Muscle layer of colon (tissue), 2 donors: Measurements from ENCODE around the gene SPDYC.

Experiments used
- H3K27ac ChIP-seq: one replicate; pipeline ENCODE4 v1.7.0; 2013; ENCODE audit warnings: low read depth, mild to moderate bottlenecking, low read length, moderate library complexity
- H3K27me3 ChIP-seq, 2 donors: one replicate each; pipeline ENCODE4 v1.7.0; 2013; ENCODE audit warnings: low read length in 2 of 2, mild to moderate bottlenecking in 2 of 2; ENCODE audit not compliant: insufficient read depth in 2 of 2, control insufficient read depth in 1 of 2
- H3K36me3 ChIP-seq: one replicate; pipeline ENCODE4 v1.7.0; 2013; ENCODE audit warnings: mild to moderate bottlenecking, low read length; ENCODE audit not compliant: insufficient read depth
- H3K4me1 ChIP-seq: one replicate; pipeline ENCODE4 v1.7.0; 2013; ENCODE audit warnings: mild to moderate bottlenecking, low read length; ENCODE audit not compliant: insufficient read depth
- H3K4me3 ChIP-seq, 2 donors: one replicate each; pipeline ENCODE4 v1.7.0; 2013; ENCODE audit warnings: low read length in 2 of 2, low read depth in 1 of 2, mild to moderate bottlenecking in 1 of 2, moderate library complexity in 1 of 2
- H3K9ac ChIP-seq: one replicate; pipeline ENCODE4 v1.7.0; 2013; ENCODE audit warnings: low read length
- H3K9me3 ChIP-seq: one replicate; pipeline ENCODE4 v1.7.0; 2013; ENCODE audit warnings: mild to moderate bottlenecking, low read length
- donor health status: abdominal sarcoma.
- donor health status: Adenocarcinoma of cecum.

SPDYC gene, protein sequence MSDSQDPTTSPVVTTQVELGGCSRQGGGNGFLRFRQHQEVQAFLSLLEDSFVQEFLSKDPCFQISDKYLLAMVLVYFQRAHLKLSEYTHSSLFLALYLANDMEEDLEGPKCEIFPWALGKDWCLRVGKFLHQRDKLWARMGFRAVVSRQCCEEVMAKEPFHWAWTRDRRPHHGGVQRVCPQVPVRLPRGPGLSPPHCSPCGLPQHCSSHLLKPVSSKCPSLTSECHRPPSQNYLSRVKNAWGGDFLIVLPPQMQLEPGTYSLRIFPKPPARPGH

DNA sequence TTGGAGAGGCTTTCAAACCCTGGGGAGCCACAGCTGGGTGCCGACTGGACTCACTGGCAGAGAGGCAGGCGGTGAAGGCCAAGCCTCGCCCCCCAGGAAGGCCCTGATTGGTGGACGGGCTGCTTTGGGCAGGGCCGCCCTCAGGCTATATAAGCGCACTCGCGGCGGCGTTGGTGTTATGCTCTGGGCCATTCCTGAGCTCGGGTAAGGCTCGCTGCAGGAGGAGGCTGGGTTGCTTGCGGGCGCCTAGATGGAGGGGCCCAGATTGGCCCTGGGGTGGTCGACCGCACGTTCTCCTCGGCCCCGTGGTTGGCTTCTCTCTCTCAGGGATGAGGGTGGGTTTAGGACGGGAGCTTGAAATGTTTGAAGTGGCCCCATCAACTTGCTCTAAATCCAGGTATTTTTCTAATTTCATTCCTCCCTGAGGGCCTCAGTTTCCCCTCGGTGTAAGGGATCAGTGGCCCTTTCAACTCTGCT lies at the start of gene SPDYC:
SPDYC (plus strand) TSS at position 176 of the 477 bp plus-strand sequence. CDS start 1,125 bp downstream, outside the sequence.
- H3K9ac ChIP-seq: no peak within 1 kb of the TSS
- H3K4me3 ChIP-seq: no peak within 1 kb of the TSS
- no peaks in the 10 kb centered on the region for H3K36me3 ChIP-seq
- no peaks in the 10 kb centered on the region for H3K4me1 ChIP-seq
- no peaks in the 10 kb centered on the region for H3K27me3 ChIP-seq
- H3K9me3 ChIP-seq: no peaks in the 10 kb centered on the region
- no peak within 1 kb of the TSS for H3K27ac ChIP-seq

DNA sequence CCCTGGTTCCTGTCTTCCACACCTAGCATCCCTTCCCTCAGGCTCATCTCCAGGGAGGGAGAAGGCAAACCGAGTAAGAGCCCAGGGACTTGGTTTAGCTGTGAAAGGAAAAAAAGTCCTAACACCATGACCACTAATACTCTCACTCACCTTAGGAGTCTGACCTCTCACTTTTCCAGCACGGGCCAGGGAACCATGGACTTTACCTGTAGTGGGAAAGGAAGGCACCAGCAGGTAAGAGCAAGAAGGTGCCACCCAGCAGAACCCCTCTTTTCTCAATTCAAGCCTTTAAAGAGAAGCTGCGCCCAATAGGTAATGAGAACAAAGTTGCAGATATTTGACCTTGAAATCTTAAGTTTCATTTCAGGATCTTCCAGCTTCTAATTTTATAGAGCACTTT lies 49.2 kb upstream of the SPDYC start:
- Histone ChIP-seq H3K27ac (peak overlapping the region; percentile 98), H3K36me3 (peaks cover 40% of the 10 kb centered on the region), H3K4me3 (peak overlapping the region in 1 of 2 donors; percentile 73), H3K27me3 (no peaks in the 10 kb centered on the region), H3K4me1 (peaks cover 22% of the 10 kb centered on the region), H3K9me3 (no peaks in the 10 kb centered on the region), H3K9ac (peak overlapping the region; percentile 79)

DNA sequence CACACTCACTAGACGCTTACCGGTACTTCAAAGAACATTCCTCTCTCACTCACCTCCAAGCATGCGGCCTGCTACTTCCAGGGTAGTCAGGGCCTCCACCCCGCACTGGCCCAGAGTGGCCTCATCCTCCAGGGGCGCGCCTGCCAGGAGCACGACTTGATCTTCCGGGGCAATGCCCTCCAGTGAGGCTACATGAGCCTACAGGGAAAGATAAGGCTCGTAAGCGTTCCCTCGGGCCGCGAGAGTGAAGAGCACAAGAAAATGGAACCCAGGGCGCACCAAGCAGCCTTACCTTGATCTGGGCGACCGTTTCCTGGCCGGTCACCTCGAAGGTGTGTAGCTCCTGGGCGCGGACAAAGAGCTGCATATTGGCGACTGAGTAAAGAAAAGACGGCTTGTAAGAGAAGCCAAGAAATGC lies 48.6 kb upstream of the SPDYC start:
- H3K36me3 ChIP-seq: peaks cover 44% of the 10 kb centered on the region
- H3K9me3 ChIP-seq: no peaks in the 10 kb centered on the region
- no peaks in the 10 kb centered on the region for H3K27me3 ChIP-seq
- H3K4me1 ChIP-seq: peaks cover 16% of the 10 kb centered on the region
- H3K27ac ChIP-seq: peak overlapping the region; percentile 98
- peak overlapping the region; percentile 73 to 88 for H3K4me3 ChIP-seq
- peak overlapping the region; percentile 79 for H3K9ac ChIP-seq

DNA sequence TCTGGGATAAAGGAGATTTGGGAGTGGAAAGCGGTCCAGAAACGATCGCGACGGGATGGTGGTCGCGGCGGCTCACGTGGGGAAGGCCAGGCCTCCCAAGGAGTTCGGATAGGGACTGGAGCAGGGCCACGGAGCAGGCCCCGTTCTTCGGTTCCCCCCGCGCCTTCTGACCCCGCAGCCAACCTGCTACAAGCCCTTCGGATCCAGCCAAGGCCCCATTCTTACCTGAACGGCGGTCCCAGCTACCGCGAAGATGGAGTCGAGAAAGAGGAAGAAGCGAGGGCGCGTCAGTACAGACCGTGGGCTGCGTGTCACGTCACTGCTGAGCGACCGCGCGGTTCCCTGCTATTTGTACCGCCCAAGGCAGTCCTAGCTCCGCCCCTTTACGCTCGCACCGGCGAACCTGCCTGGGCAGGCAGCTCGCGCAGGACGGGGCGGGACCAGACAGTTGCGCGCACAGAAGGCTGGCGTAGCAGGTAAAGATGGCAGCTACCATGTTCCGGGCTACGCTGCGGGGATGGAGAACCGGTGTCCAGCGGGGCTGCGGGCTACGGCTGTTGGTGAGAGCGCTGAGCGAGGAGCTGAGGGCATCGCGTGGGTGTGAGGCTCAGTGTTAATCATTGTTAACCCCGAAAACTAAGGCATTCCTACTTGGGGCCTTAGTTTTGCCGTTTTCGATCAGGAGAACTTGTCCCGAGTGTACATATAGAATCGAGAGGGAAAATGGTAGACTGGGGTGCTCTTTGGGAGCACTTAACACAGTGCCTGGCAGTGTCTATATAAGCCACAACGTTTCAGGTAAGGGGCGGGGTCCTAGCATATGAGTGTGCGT lies 48.0 kb upstream of the SPDYC start, which contains the start of the genes FAU and MRPL49:
FAU (minus strand) TSS at position 270 of the 832 bp plus-strand sequence. CDS start 321 bp downstream, outside the sequence.
MRPL49 (plus strand) TSS at position 457 of the 832 bp plus-strand sequence; CDS start at position 483, 26 bp downstream.
- H3K27ac ChIP-seq: peak within 1 kb of the TSS; percentile 98

DNA sequence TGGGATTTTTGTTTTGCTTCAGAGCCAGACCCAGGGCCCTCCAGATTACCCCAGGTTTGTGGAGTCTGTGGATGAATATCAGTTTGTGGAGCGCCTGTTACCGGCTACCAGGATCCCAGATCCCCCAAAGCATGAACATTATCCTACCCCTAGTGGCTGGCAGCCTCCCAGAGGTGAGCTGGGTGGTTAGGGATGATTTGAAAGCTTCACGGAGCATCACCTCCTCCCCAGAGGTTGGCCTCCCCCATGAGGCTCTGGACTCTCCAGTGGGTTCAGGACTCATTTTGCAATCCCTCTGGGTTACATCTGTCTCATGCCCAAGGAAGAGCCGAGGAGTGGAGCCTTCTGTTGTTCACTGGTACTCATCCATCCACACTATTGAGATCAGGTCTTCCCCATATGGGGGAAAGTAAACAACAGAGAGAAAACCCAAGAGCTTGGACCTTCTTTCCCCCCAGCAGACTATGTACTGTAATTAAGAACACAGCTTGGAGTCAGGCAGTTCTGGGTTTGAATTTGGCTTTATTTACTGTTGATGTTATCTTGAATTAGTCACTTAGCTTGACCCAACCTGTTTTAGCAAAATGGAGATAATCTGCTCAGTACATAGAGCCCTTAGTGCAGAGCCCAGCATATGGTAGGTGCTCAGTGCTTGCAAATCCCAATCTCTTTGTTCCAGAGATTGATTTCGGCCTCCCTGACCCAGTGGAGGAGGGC lies 45.4 kb upstream of the SPDYC start:
- peaks cover 63% of the 10 kb centered on the region for H3K36me3 ChIP-seq
- no peak overlapping the region for H3K27ac ChIP-seq
- H3K9ac ChIP-seq: no peak overlapping the region
- no peak overlapping the region for H3K4me3 ChIP-seq
- H3K9me3 ChIP-seq: no peaks in the 10 kb centered on the region
- peaks cover 11% of the 10 kb centered on the region for H3K4me1 ChIP-seq
- no peaks in the 10 kb centered on the region for H3K27me3 ChIP-seq

More for the DNA sequence above, 48.0 kb upstream of the SPDYC start, which contains the start of the genes FAU and MRPL49:
- Histone ChIP-seq H3K27me3 (no peaks in the 10 kb centered on the region), H3K9me3 (no peaks in the 10 kb centered on the region), H3K9ac (peak within 1 kb of the TSS; percentile 79), H3K4me3 (peak within 1 kb of the TSS; percentile 73 to 88), H3K4me1 (peaks cover 11% of the 10 kb centered on the region), H3K36me3 (peaks cover 50% of the 10 kb centered on the region)

DNA sequence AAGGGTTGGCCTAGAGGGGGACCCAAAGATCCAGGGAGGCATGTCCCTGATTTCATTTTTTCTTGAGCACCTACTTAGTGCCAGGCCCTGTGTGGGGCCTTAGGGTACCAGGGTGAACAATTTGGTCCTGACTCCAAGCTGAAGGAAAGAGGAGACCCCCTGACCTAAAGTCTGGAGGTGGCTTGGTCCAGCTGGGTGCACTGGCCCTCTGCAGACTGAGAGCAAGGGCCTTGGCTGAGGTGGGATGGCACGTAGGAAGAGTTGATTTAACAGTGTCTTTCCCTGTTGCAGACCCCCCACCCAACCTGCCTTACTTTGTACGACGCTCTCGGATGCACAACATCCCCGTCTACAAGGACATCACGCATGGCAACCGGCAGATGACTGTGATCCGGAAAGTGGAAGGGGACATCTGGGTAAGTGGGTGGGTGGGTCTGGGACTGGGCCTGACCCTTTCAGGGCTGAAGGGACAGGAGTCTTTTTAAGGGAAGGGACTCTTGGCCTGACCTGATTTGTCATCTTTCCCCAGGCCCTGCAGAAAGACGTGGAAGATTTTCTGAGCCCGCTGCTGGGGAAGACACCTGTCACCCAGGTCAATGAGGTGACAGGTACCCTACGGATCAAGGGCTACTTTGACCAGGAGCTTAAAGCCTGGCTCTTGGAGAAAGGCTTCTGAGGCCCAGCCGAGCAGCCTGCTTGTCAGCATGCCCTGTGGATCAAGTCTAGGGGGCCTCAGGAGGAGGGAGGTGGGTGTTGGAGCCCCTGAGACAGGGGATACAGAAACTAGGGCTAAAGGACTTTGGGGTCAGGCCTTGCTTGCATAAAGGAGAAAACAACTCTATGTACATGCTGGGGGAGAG lies 44.6 kb upstream of the SPDYC start:
- H3K4me3 ChIP-seq: no peak overlapping the region
- H3K36me3 ChIP-seq: peaks cover 63% of the 10 kb centered on the region

DNA sequence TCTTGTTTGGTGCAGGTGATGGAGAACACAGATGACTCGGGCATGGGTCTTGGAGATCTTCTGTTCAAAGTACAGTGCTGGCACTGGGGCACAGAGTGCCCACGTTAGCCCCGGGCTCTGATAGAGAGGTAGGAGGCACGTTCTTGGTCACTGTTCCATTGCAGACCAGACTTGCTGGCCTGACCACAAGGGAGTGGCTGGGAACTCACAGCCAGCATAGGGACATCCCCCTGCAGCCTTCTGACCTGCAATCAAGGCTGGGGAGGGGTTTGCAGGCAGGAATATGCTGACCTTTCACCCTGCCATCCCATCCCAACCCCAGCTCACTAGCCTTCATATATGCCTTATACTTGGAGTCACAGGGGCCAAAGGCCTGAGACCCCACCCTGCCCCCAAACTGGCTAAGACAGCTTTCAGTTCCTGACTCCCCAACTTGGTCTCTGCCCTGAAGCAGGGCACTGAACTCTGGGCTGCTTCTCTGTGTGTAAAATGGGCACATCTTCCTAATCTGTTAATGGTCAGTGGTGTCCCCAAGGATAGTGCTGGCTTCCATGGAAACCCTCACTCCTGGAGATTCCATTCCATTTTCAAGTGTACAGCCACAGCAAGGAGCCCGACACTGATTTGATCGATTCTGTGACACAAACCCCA lies 43.3 kb upstream of the SPDYC start:
- H3K9me3 ChIP-seq: no peaks in the 10 kb centered on the region
- no peak overlapping the region for H3K4me3 ChIP-seq
- no peaks in the 10 kb centered on the region for H3K4me1 ChIP-seq
- H3K27ac ChIP-seq: no peak overlapping the region
- no peak overlapping the region for H3K9ac ChIP-seq
- peaks cover 69% of the 10 kb centered on the region for H3K36me3 ChIP-seq
- H3K27me3 ChIP-seq: no peaks in the 10 kb centered on the region

More for the DNA sequence above, 44.6 kb upstream of the SPDYC start:
- Histone ChIP-seq H3K4me1 (peaks cover 11% of the 10 kb centered on the region), H3K27me3 (no peaks in the 10 kb centered on the region), H3K27ac (no peak overlapping the region), H3K9ac (no peak overlapping the region), H3K9me3 (no peaks in the 10 kb centered on the region)

DNA sequence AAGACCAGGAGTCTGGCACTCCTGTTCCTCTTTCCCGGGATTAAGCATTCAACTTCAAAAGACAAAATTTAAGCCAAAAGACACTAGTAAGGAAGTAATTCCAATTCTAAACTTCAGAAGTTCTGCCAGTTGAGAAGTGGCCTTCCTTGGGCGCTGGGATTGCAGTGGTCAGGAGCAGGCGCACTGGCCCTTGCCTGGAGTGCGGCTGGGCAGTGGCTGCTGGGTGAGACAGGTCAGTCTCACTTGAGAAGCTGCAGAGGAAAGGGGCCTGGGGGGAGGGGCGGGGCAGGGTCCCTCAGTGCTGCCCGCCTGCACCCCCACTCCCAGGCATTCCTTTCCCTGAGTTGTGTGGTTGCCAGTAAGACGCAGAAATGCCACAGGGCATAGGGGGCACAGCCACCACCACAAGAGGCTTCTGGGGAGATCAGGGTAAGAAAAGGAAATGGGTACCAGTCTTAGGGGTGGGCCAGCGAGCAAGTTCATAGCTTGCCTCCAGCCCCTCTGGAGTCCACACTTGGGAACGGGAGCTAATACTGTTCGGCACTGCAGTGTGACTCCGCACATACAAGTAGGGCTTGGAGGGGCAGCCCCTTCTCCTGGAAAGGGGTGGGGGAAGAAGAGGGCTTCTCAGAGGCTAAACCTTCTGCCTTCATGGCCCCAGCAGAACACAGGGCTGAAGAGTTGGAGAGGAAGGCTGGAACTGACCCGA lies 42.4 kb upstream of the SPDYC start:
- no peaks in the 10 kb centered on the region for H3K9me3 ChIP-seq
- peaks cover 4% of the 10 kb centered on the region for H3K4me1 ChIP-seq
- no peak overlapping the region for H3K27ac ChIP-seq
- peaks cover 78% of the 10 kb centered on the region for H3K36me3 ChIP-seq
- H3K4me3 ChIP-seq: no peak overlapping the region
- no peak overlapping the region for H3K9ac ChIP-seq
- no peaks in the 10 kb centered on the region for H3K27me3 ChIP-seq

DNA sequence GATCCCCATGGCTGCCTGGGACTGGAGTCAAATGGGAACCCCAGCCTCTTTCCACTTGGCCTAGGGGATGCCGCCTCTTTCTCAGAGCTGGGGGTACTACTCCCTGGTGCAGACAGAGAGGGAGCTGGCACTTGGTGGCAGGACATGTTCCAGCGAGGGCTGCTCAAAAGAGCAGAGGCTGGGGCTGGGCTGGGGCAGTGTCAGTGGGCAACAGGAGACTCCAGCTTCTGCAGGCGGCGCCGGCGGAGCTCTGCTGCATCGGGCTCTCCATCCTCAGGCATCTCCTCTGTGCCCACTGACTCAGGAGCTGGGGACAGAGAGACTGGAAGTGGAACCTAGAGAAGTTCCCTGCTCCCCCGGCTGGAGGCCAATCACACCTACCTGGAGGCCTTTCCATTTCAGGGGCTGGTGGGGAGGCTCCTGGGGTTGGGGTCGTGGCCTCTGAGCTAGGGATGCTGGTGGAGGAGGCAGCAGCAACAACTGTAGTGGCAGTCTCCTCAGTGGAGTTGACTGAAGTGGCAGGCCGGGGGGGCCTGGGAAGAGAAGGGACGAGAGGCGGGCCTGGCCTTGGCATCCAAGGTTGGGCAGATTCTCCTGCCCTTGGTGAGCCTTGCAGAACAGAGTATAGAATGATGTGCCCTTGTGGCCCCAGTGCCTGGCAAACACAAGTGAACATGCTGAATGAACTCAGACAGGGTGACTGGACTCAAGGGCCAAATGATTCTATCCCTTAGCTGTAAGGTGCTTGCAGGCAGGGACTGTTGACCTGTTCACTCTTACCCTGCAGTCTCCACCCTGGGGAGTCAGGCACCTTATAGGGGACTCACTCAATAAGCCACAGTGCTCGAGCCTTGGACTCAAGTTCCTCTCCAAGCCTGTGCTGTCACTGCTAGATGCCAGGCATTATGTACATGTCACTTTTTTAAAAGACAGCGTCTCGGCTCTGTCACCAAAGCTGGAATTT lies 41.6 kb upstream of the SPDYC start:
- H3K9me3 ChIP-seq: no peaks in the 10 kb centered on the region
- no peak overlapping the region for H3K27ac ChIP-seq
- no peaks in the 10 kb centered on the region for H3K27me3 ChIP-seq
- no peak overlapping the region for H3K9ac ChIP-seq
- peaks cover 83% of the 10 kb centered on the region for H3K36me3 ChIP-seq
- no peak overlapping the region for H3K4me3 ChIP-seq
- H3K4me1 ChIP-seq: peaks cover 12% of the 10 kb centered on the region
